GM12872 (cell line): Measurements from ENCODE around the gene GRK3.

Experiments
- CTCF ChIP-seq: IDR thresholded peaks from 3 replicates; pipeline ENCODE4 v1.5.1; 2011; ENCODE audit warnings: low read depth, mild to moderate bottlenecking, low read length, moderate library complexity; ENCODE audit not compliant: insufficient read depth

Gene GRK3

GRCh38 chr22:25643232-25644000 is 78.9 kb downstream of the GRK3 start:
- TF ChIP-seq CTCF = no peak

- no peak for TF ChIP-seq CTCF
Observed at GRCh38 chr22:25644122-25644521, 79.6 kb downstream of the GRK3 start.

GRCh38 chr22:25645266-25645665 is 80.8 kb downstream of the GRK3 start:
- TF ChIP-seq CTCF = no peak

- no peak for TF ChIP-seq CTCF
Observed at GRCh38 chr22:25645964-25646363, 81.5 kb downstream of the GRK3 start.

- no peak for TF ChIP-seq CTCF
Observed at GRCh38 chr22:25650833-25651232, 86.4 kb downstream of the GRK3 start.

- TF ChIP-seq CTCF = no peak
Observed at GRCh38 chr22:25651332-25652085, 87.0 kb downstream of the GRK3 start.

- TF ChIP-seq CTCF = no peak
Observed at GRCh38 chr22:25654676-25655075, 90.2 kb downstream of the GRK3 start.
